B cell (primary cell): ENCODE data around the gene DYNC2I2. TPM values are rescaled to one million over a fixed set of nuclear protein-coding genes. Genes with fewer than 3 reads are reported as not detected.

Experiments
- ATAC-seq: fragments of 200-7000 bp; cut with Tn5 transposase; one replicate; pipeline ENCODE4 v1.10.0; 2021; ENCODE audit warnings: low read depth, mild to moderate bottlenecking, moderate number of reproducible peaks, moderate library complexity
- CTCF ChIA-PET: fragments of 350-600 bp; sonication (Branson Sonifier 250); formaldehyde crosslinking; loops from one replicate; lab custom pipeline; 2021; ENCODE audit warnings: antibody characterized with exemption, inconsistent platforms; lab: Charles Lee
- POLR2A ChIA-PET: fragments of 350-600 bp; sonication (Branson Sonifier 250); formaldehyde crosslinking; loops from one replicate; lab custom pipeline; 2021; ENCODE audit warnings: antibody characterized with exemption; lab: Charles Lee
- DNase-seq: peaks from one replicate; pipeline ENCODE4 v3.0.0; 2013
- H2AFZ ChIP-seq: 2 replicates; pipeline ENCODE4 v1.6.1; 2012; ENCODE audit warnings: mild to moderate bottlenecking, low read depth, low read length; ENCODE audit not compliant: insufficient read depth, poor library complexity, severe bottlenecking
- H3K27ac ChIP-seq, 2 donors: 1 replicate in 1 of 2; 2 replicates in 1 of 2; pipeline ENCODE4 v1.5.1; 2012 to 2013; ENCODE audit warnings: low read length in 2 of 2, mild to moderate bottlenecking in 2 of 2, moderate library complexity in 1 of 2
- H3K27me3 ChIP-seq, 4 experiments: fragments of 200-600 bp in 1 of 4; sonication (generic) in 1 of 4; replicated peaks in 1 of 4; 1 replicate in 2 of 4; 2 replicates in 2 of 4; pipeline versions ENCODE4 v1.6.1 to v1.7.0; 2013 to 2016; ENCODE audit warnings: low read length in 3 of 4, mild to moderate bottlenecking in 2 of 4, mixed read lengths in 1 of 4, moderate library complexity in 1 of 4; ENCODE audit not compliant: insufficient read depth in 4 of 4, control insufficient read depth in 3 of 4; ENCODE audit errors: control extremely low read depth in 1 of 4
- H3K36me3 ChIP-seq, 2 experiments: replicated peaks in 1 of 2; 1 replicate in 1 of 2; 2 replicates in 1 of 2; pipeline versions ENCODE4 v1.6.1 to v1.7.1; 2013; ENCODE audit warnings: low read length in 1 of 2; ENCODE audit not compliant: insufficient read depth in 2 of 2, control insufficient read depth in 1 of 2; ENCODE audit errors: control extremely low read depth in 1 of 2, extremely low read depth in 1 of 2
- H3K4me1 ChIP-seq, 2 donors: fragments of 200-600 bp in 1 of 2; sonication (generic) in 1 of 2; 1 replicate in 1 of 2; 2 replicates in 1 of 2; pipeline versions ENCODE4 v1.5.1 to v1.6.1; 2013 to 2017; ENCODE audit warnings: low read length in 2 of 2; ENCODE audit not compliant: control insufficient read depth in 2 of 2, insufficient read depth in 2 of 2
- H3K4me2 ChIP-seq: replicated peaks from 2 replicates; pipeline ENCODE3; 2012; ENCODE audit warnings: mild to moderate bottlenecking, low read depth, low read length; ENCODE audit not compliant: poor library complexity, severe bottlenecking
- H3K4me3 ChIP-seq, 5 experiments: fragments of 200-600 bp in 1 of 5; sonication (generic) in 1 of 5; 1 replicate in 3 of 5; 2 replicates in 2 of 5; pipeline versions ENCODE4 v1.5.1 to v1.7.0; 2011 to 2016; ENCODE audit warnings: low read length in 4 of 5, mild to moderate bottlenecking in 4 of 5, low read depth in 2 of 5, control low read depth in 1 of 5, moderate library complexity in 1 of 5; ENCODE audit not compliant: insufficient read depth in 1 of 5; ENCODE audit errors: control extremely low read depth in 1 of 5, extremely low read depth in 1 of 5
- H3K79me2 ChIP-seq: fragments of 200-600 bp; sonication (generic); one replicate; pipeline ENCODE4 v1.6.0; 2016; ENCODE audit warnings: low read length; ENCODE audit not compliant: control insufficient read depth, insufficient read depth
- H3K9ac ChIP-seq: fragments of 200-600 bp; sonication (generic); 2 replicates; pipeline ENCODE4 v1.6.1; 2017; ENCODE audit warnings: mild to moderate bottlenecking, low read length, moderate library complexity
- H3K9me3 ChIP-seq, 3 donors: one replicate each; pipeline versions ENCODE4 v1.6.1 to v1.7.1; 2013; ENCODE audit warnings: low read length in 2 of 3; ENCODE audit not compliant: control insufficient read depth in 2 of 3, insufficient read depth in 1 of 3; ENCODE audit errors: control extremely low read depth in 1 of 3
- H4K20me1 ChIP-seq: 2 replicates; pipeline ENCODE4 v1.6.0; 2012; ENCODE audit warnings: mild to moderate bottlenecking, low read length; ENCODE audit not compliant: insufficient read depth, control insufficient read depth, poor library complexity, severe bottlenecking
- H3K27ac Mint-ChIP-seq: one replicate; pipeline ENCODE4 v1.8.0; 2021; ENCODE audit warnings: mixed read lengths
- H3K27me3 Mint-ChIP-seq: one replicate; pipeline ENCODE4 v1.8.0; 2021; ENCODE audit warnings: mixed read lengths
- H3K4me1 Mint-ChIP-seq: one replicate; pipeline ENCODE4 v1.8.0; 2021; ENCODE audit warnings: mixed read lengths
- H3K4me3 Mint-ChIP-seq: one replicate; pipeline ENCODE4 v1.8.0; 2021; ENCODE audit warnings: mixed read lengths
- H3K9me3 Mint-ChIP-seq: one replicate; pipeline ENCODE4 v1.8.0; 2022; ENCODE audit warnings: mixed read lengths; ENCODE audit not compliant: insufficient read depth
- EZH2 ChIP-seq: IDR thresholded peaks from 2 replicates; pipeline ENCODE4 v1.6.1; 2012; ENCODE audit warnings: borderline replicate concordance, low read depth, mild to moderate bottlenecking, moderate library complexity, low read length; ENCODE audit not compliant: insufficient read depth, poor library complexity, severe bottlenecking
- WGBS: methylation state at CpG from one replicate; pipeline ENCODE4 v1.1.5; 2013; ENCODE audit warnings: missing lambda C conversion rate; ENCODE audit not compliant: insufficient coverage; 5-methylcytosine and 5-hydroxymethylcytosine counted together
- intact Hi-C: fragments of 100-400 bp; cut with micrococcal nuclease; formaldehyde crosslinking; loops from one replicate; pipeline ENCODE4 v1.10.0; 2022
- polyA plus RNA-seq: library from polyadenylated mRNA; depleted of rRNA; stranded (reverse); fragments of >200 nt; gene quantifications from 2 replicates; pipeline ENCODE4 v1.2.3, GENCODE V29; 2012
- total RNA-seq, 2 donors: library from RNA; stranded (reverse); fragments of 120-200 nt in 1 of 2; gene quantifications; 1 replicate in 1 of 2; 2 replicates in 1 of 2; pipeline versions ENCODE4 v1.2.3 to v1.2.4, GENCODE V29; 2013 to 2022
- TF ChIP-seq, protein P1 (sequence below): fragments of 200-600 bp; IDR thresholded peaks from one replicate; pipeline ENCODE4 v1.8.0; 2022; ENCODE audit warnings: antibody characterized with exemption, mild to moderate bottlenecking

DYNC2I2 gene
- total and polyA plus RNA-seq, 2 donors (not counting 1 experiment from before 2014, with no cell fraction given): 76.6 to 109 TPM

DNA sequence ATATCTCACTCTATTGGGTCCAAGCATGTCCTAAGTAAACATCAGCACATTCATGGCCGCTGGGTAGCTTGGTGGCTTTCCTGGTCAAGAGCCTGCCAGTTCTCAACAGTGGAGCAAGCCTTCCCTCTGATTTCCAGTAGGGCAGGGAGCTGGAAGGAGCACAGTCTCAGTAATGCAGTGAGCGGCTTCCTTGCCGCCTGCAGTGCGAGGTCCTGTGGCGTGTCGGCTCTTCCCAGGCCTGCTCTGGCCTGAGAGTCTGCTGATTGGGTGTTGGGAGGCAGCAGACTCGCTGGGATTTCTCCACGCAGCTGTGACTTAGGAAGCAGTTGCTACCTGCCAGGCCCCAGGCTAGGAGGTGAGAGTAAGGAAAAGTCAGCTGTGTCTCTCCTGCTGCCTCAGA is 53.0 kb downstream of the DYNC2I2 start:
- intact Hi-C loops: no loop called here
- whole genome bisulfite sequencing: 95% methylated on average over 8 of the region's 8 CpGs
- H3K9me3 Mint-ChIP-seq: no peaks in the 10 kb centered on the region
- H3K27ac ChIP-seq: no peak overlapping the region
- no peaks in the 10 kb centered on the region for H3K27me3 ChIP-seq
- peaks cover 13 to 74% of the 10 kb centered on the region in 2 experiments for H3K36me3 ChIP-seq
- ChIA-PET POLR2A (no interaction called here), CTCF (interaction anchor here (1.7 kb wide), 1 partner anchor 165 kb away, joined by 3 read pairs; no protein-coding TSS in a partner anchor)
- H3K4me1 ChIP-seq: no peaks in the 10 kb centered on the region
- no peak overlapping the region for H3K27ac Mint-ChIP-seq
- no peaks in the 10 kb centered on the region for H3K4me1 Mint-ChIP-seq
- H2AFZ ChIP-seq: no peak overlapping the region
- H3K4me3 ChIP-seq: no peak overlapping the region
- H3K9me3 ChIP-seq: no peaks in the 10 kb centered on the region
- no peaks in the 10 kb centered on the region for H4K20me1 ChIP-seq
- H3K4me3 Mint-ChIP-seq: no peak overlapping the region
- H3K79me2 ChIP-seq: no peaks in the 10 kb centered on the region
- H3K9ac ChIP-seq: no peak overlapping the region
- no peak overlapping the region for H3K4me2 ChIP-seq
- TF ChIP-seq, protein P1, sequence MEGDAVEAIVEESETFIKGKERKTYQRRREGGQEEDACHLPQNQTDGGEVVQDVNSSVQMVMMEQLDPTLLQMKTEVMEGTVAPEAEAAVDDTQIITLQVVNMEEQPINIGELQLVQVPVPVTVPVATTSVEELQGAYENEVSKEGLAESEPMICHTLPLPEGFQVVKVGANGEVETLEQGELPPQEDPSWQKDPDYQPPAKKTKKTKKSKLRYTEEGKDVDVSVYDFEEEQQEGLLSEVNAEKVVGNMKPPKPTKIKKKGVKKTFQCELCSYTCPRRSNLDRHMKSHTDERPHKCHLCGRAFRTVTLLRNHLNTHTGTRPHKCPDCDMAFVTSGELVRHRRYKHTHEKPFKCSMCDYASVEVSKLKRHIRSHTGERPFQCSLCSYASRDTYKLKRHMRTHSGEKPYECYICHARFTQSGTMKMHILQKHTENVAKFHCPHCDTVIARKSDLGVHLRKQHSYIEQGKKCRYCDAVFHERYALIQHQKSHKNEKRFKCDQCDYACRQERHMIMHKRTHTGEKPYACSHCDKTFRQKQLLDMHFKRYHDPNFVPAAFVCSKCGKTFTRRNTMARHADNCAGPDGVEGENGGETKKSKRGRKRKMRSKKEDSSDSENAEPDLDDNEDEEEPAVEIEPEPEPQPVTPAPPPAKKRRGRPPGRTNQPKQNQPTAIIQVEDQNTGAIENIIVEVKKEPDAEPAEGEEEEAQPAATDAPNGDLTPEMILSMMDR: no peak
- TF ChIP-seq EZH2: no peak
- H3K27me3 Mint-ChIP-seq: no peaks in the 10 kb centered on the region
- no peak for ATAC-seq
- DNase-seq: no peak

- TF ChIP-seq, protein P1: no peak
- no peak for TF ChIP-seq EZH2
- Mint-ChIP-seq H3K27ac (no peak overlapping the region), H3K4me1 (no peaks in the 10 kb centered on the region), H3K9me3 (no peaks in the 10 kb centered on the region), H3K27me3 (no peaks in the 10 kb centered on the region), H3K4me3 (no peak overlapping the region)
- Histone ChIP-seq H3K27ac (no peak overlapping the region), H4K20me1 (no peaks in the 10 kb centered on the region), H3K27me3 (no peaks in the 10 kb centered on the region), H3K4me2 (no peak overlapping the region), H3K36me3 (peaks cover 6 to 68% of the 10 kb centered on the region in 2 experiments), H3K9ac (no peak overlapping the region), H3K4me1 (no peaks in the 10 kb centered on the region), H3K9me3 (no peaks in the 10 kb centered on the region), H2AFZ (no peak overlapping the region), H3K79me2 (no peaks in the 10 kb centered on the region), H3K4me3 (no peak overlapping the region)
- CTCF ChIA-PET: interaction anchor here (0.6 kb wide), 1 partner anchor 237 kb away, joined by 3 read pairs; no protein-coding TSS in a partner anchor
- ATAC-seq: no peak
- POLR2A ChIA-PET: no interaction called here
- no peak for DNase-seq
- no CpG with 5 or more reads among the region's 4 CpGs for WGBS
- intact Hi-C loops: no loop called here
Observed at GRCh38 chr9:128600099-128600498, 56.5 kb downstream of the DYNC2I2 start.
